ENCODE measurements around the gene FDX2.

Gene FDX2

GRCh38 chr19:10299545-10300458 is 16.0 kb downstream of the FDX2 start:
- no peak for DNase-seq (ENCODE audit: low read depth in 2 of 2)

- DNase-seq (ENCODE audit: low read depth in 2 of 2), result no peak
Observed at GRCh38 chr19:10295847-10296591, 19.8 kb downstream of the FDX2 start.

- DNase-seq (ENCODE audit: low read depth in 2 of 2), result peak in 1 of 2 donors; percentile 33
Observed at GRCh38 chr19:10295305-10295846, 20.4 kb downstream of the FDX2 start.

- no peak for DNase-seq (ENCODE audit: low read depth in 2 of 2)
Observed at GRCh38 chr19:10294368-10294697, 21.5 kb downstream of the FDX2 start.

- no peak for DNase-seq (ENCODE audit: low read depth in 2 of 2)
Observed at GRCh38 chr19:10293637-10294367, 22.0 kb downstream of the FDX2 start.

- DNase-seq (ENCODE audit: low read depth in 2 of 2), result no peak
Observed at GRCh38 chr19:10292789-10293636, 22.8 kb downstream of the FDX2 start.

GRCh38 chr19:10292206-10292788 is 23.5 kb downstream of the FDX2 start:
- peak; percentile 53 to 61 for DNase-seq (ENCODE audit: low read depth in 2 of 2)

- no peak for DNase-seq (ENCODE audit: low read depth in 2 of 2)
Observed at GRCh38 chr19:10291554-10292205, 24.1 kb downstream of the FDX2 start.

- peak in 1 of 2 donors; percentile 51 for DNase-seq (ENCODE audit: low read depth in 2 of 2)
Observed at GRCh38 chr19:10290876-10291553, 24.8 kb downstream of the FDX2 start.

- DNase-seq (ENCODE audit: low read depth in 2 of 2), result no peak
Observed at GRCh38 chr19:10290357-10290875, 25.4 kb downstream of the FDX2 start.

- peak; percentile 47 to 70 for DNase-seq (ENCODE audit: low read depth in 2 of 2)
Observed at GRCh38 chr19:10289836-10290356, 25.9 kb downstream of the FDX2 start, which contains the start of gene ICAM5. TSS of gene ICAM5 (plus strand) at chr19:10289952. CDS start at chr19:10290044, 92 bp downstream.

GRCh38 chr19:10289167-10289835 is 26.5 kb downstream of the FDX2 start:
- DNase-seq (ENCODE audit: low read depth in 2 of 2), result peak in 1 of 2 donors; percentile 63

- DNase-seq (ENCODE audit: low read depth in 2 of 2), result peak in 1 of 2 donors; percentile 43
Observed at GRCh38 chr19:10288662-10289166, 27.1 kb downstream of the FDX2 start.

- peak in 1 of 2 donors; percentile 37 for DNase-seq (ENCODE audit: low read depth in 2 of 2)
Observed at GRCh38 chr19:10286803-10287737, 28.7 kb downstream of the FDX2 start, which contains the start of gene ICAM4. TSS of gene ICAM4 (plus strand) at chr19:10286955. CDS start at chr19:10287013, 58 bp downstream.

- no peak for DNase-seq (ENCODE audit: low read depth in 2 of 2)
Observed at GRCh38 chr19:10285393-10285792, 30.4 kb downstream of the FDX2 start.

GRCh38 chr19:10284960-10285278 is 30.9 kb downstream of the FDX2 start:
- DNase-seq (ENCODE audit: low read depth in 2 of 2), result no peak

Measured in stimulated activated CD4-positive, alpha-beta T cell treated with anti-CD3 and anti-CD28 coated beads, Interleukin-1b, Interleukin-23, amount 100 ng/mL, for 4 hours (primary cell).